ENCODE results near the gene PHF1.

- TF ChIP-seq POLR2A (IDR thresholded peaks at IDR 0.05) (no peak), CTCF (IDR thresholded peaks at IDR 0.05) (no peak)
These were observed 34.3 kb downstream of the PHF1 start for GRCh38 chr6:33445119-33445603.
